ENCODE data around the gene CRTC3.

The CRTC3 gene

DNA sequence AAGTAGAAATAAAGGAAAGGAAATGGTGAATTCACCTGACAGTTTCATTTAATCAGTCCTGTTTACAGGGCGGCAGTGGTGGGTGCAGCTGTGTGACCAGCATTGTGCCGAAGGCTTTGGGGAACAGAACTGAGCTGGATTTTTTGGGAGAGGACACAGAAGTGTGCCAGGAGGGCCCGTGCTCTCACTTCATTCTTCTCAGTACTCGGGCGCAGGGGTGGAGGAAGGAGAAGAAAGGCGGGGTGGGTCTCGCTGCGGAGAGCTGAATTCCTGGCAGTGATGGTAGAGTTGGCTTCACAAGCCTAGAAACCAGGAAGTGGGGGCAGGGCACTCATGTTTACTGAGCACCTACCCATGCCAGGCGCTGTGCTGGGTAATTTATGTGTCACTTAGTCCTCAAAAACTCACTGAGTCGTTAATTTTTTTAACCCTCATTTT, 64.6 kb downstream of the CRTC3 start:
- Histone ChIP-seq H3K9me3 (no peaks in the 10 kb centered on the region), H3K27me3 (no peaks in the 10 kb centered on the region), H3K36me3 (peaks cover 0 to 3% (median 0%) of the 10 kb centered on the region in 3 donors), H3K27ac (peak overlapping the region; percentile 76 to 78), H3K4me3 (no peak overlapping the region), H3K4me1 (peaks cover 0 to 99% (median 65%) of the 10 kb centered on the region in 4 donors)
- intact Hi-C loops (cut with DNase I; ENCODE audit: low total_unique reads): no loop called here
- TF ChIP-seq, protein P1, sequence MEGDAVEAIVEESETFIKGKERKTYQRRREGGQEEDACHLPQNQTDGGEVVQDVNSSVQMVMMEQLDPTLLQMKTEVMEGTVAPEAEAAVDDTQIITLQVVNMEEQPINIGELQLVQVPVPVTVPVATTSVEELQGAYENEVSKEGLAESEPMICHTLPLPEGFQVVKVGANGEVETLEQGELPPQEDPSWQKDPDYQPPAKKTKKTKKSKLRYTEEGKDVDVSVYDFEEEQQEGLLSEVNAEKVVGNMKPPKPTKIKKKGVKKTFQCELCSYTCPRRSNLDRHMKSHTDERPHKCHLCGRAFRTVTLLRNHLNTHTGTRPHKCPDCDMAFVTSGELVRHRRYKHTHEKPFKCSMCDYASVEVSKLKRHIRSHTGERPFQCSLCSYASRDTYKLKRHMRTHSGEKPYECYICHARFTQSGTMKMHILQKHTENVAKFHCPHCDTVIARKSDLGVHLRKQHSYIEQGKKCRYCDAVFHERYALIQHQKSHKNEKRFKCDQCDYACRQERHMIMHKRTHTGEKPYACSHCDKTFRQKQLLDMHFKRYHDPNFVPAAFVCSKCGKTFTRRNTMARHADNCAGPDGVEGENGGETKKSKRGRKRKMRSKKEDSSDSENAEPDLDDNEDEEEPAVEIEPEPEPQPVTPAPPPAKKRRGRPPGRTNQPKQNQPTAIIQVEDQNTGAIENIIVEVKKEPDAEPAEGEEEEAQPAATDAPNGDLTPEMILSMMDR (IDR thresholded peaks at IDR 0.05): no peak
- peak; percentile 92 to 95 for DNase-seq

DNA sequence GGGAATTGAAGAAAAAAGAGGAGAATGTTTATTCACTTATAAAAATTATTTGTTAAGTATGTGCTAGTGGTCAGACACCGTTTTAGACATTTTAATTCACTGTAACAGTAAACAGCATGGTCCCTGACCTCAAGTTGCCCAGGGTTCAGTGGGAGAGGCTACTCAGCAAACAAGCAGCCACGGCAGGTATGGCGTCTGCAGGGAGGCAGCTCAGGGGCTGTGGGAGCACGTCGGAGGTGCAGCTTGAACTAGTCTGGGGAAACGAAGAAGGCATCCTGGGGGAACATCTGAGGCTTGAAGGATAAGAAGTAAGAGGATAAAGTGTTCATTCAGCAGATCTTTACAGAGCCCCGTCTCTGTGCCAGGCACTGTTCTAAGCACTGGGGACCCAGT, 66.0 kb downstream of the CRTC3 start:
- Histone ChIP-seq H3K27ac (peak overlapping the region; percentile 76 to 78), H3K4me3 (no peak overlapping the region), H3K27me3 (no peaks in the 10 kb centered on the region), H3K9me3 (no peaks in the 10 kb centered on the region), H3K36me3 (peaks cover 0 to 11% (median 0%) of the 10 kb centered on the region in 3 donors), H3K4me1 (peaks cover 0 to 90% (median 61%) of the 10 kb centered on the region in 4 donors)
- TF ChIP-seq, protein P1 (IDR thresholded peaks at IDR 0.05): no peak
- DNase-seq: no peak
- intact Hi-C loops (cut with DNase I; ENCODE audit: low total_unique reads): no loop called here

DNA sequence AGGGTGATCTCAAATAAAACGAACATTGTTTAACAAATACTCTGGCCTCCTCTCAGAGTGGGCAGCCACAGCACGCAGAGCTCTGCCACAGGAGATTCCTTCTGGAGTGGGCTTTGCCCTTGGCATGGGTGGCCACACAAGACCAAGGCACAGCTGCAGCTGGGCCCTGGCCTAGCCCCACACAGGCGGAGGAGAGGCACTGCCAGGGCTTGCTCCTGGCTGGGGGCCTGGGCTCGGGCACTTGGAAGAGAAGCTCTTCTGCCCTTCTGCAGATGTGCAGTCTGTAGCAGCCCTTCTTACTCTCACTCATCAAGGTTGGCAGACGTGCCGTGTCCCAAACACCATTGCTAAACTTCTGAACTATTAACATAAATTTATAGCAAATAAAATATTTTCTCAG, 67.2 kb downstream of the CRTC3 start:
- H3K27ac ChIP-seq: peak overlapping the region; percentile 76 to 78
- TF ChIP-seq, protein P1 (IDR thresholded peaks at IDR 0.05): no peak
- intact Hi-C loops (cut with DNase I; ENCODE audit: low total_unique reads): no loop called here
- H3K4me3 ChIP-seq: no peak overlapping the region
- no peak for DNase-seq
- H3K9me3 ChIP-seq: no peaks in the 10 kb centered on the region
- H3K4me1 ChIP-seq: peaks cover 0 to 83% (median 58%) of the 10 kb centered on the region in 4 donors
- peaks cover 0 to 18% (median 5%) of the 10 kb centered on the region in 3 donors for H3K36me3 ChIP-seq
- H3K27me3 ChIP-seq: no peaks in the 10 kb centered on the region

DNA sequence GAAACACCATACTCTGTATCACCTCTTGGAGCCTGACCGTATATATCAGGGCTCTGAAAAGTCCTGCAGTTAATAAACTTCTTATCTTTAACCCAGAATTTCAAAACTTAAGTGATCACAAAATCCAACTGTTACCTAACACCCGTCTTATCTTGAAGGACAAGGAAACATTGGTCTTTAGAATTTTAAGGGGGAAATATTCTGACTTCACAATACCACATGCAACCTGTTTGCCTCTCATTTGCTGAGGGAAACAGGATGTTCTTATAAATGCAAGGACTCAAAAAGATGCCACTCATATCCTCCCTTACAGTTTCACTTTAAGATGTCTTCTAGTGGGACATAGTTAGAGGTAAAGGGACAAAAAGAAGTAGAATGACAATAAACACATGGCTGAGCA, 67.9 kb downstream of the CRTC3 start:
- intact Hi-C loops (cut with DNase I; ENCODE audit: low total_unique reads): no loop called here
- no peak for DNase-seq
- TF ChIP-seq, protein P1 (IDR thresholded peaks at IDR 0.05): no peak
- no peaks in the 10 kb centered on the region for H3K9me3 ChIP-seq
- no peak overlapping the region for H3K4me3 ChIP-seq
- peaks cover 0 to 83% (median 56%) of the 10 kb centered on the region in 4 donors for H3K4me1 ChIP-seq
- H3K36me3 ChIP-seq: peaks cover 0 to 18% (median 11%) of the 10 kb centered on the region in 3 donors
- H3K27me3 ChIP-seq: no peaks in the 10 kb centered on the region
- peak overlapping the region; percentile 76 to 78 for H3K27ac ChIP-seq

DNA sequence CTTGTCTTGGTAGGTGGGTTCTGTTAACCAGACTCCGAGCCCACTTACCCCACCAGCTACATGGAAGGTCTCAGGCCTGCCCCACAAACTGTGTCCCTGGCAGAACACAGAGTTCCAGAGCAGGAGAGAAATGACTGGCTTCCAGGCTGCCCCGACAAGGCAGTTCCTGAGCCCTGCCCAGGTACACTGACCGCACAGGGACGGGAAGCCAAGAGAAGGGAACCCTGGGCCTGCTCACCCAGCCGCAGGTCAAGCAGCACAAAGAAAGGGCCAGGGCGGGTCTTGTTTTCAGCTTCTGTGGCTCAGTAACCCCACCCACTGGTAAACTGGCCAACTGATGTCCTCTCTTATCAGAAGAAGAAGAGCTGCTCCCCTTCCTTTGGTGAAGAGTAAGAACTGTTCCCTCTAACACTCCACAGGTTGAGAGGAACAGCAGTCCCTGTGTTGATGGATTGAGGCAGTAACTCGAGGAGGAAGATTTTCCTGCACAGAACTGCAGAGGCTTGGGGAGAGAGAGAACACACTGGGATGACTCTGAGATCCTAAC, 68.4 kb downstream of the CRTC3 start:
- Histone ChIP-seq H3K36me3 (peaks cover 0 to 18% (median 16%) of the 10 kb centered on the region in 3 donors), H3K4me3 (no peak overlapping the region), H3K4me1 (peaks cover 0 to 80% (median 54%) of the 10 kb centered on the region in 4 donors), H3K27ac (peak overlapping the region; percentile 76 to 78), H3K27me3 (no peaks in the 10 kb centered on the region), H3K9me3 (no peaks in the 10 kb centered on the region)
- DNase-seq: peak; percentile 68 to 77
- TF ChIP-seq, protein P1 (IDR thresholded peaks at IDR 0.05): no peak
- intact Hi-C loops (cut with DNase I; ENCODE audit: low total_unique reads): no loop called here

Measured in tibial artery (tissue), 4 donors.